Measurements from ENCODE around the gene DRD2.
"Not testable (repeated sequence)": the region's sequence is repeated elsewhere in the genome, so short reads cannot be mapped to it uniquely, and the experiment has no call there.

DRD2 gene

GRCh38 chr11:113475160-113475761 lies at the start of gene DRD2:
DRD2 (minus strand) TSS chr11:113475398; CDS start chr11:113424651, 50,747 bp downstream.
- peak; percentile 31 to 84 for DNase-seq

GRCh38 chr11:113523906-113524305 lies 48.7 kb upstream of the DRD2 start:
- not testable (repeated sequence) for DNase-seq

- no peak for DNase-seq
Measured at GRCh38 chr11:113521737-113522517, 46.7 kb upstream of the DRD2 start.

GRCh38 chr11:113519989-113520613 lies 44.9 kb upstream of the DRD2 start:
- no peak for DNase-seq

GRCh38 chr11:113518716-113519495 lies 43.7 kb upstream of the DRD2 start:
- no peak for DNase-seq

- DNase-seq: no peak
Measured at GRCh38 chr11:113517361-113517760, 42.2 kb upstream of the DRD2 start.

GRCh38 chr11:113514856-113515255 lies 39.7 kb upstream of the DRD2 start:
- DNase-seq: no peak

- no peak for DNase-seq
Measured at GRCh38 chr11:113507341-113507740, 32.1 kb upstream of the DRD2 start.

- peak in 1 of 2 experiments; percentile 58 for DNase-seq
Measured at GRCh38 chr11:113506893-113507292, 31.7 kb upstream of the DRD2 start.

GRCh38 chr11:113506461-113506860 lies 31.3 kb upstream of the DRD2 start:
- DNase-seq: peak in 1 of 2 experiments; percentile 68

GRCh38 chr11:113505541-113506375 lies 30.6 kb upstream of the DRD2 start:
- DNase-seq: peak; percentile 100

- DNase-seq: peak; percentile 94
Measured at GRCh38 chr11:113505046-113505445, 29.8 kb upstream of the DRD2 start.

GRCh38 chr11:113504586-113504985 lies 29.4 kb upstream of the DRD2 start:
- DNase-seq: peak; percentile 86 to 91

GRCh38 chr11:113504071-113504470 lies 28.9 kb upstream of the DRD2 start:
- no peak for DNase-seq

GRCh38 chr11:113497066-113497910 lies 22.1 kb upstream of the DRD2 start:
- DNase-seq: no peak

GRCh38 chr11:113496026-113496651 lies 20.9 kb upstream of the DRD2 start:
- no peak for DNase-seq

GRCh38 chr11:113494021-113494420 lies 18.8 kb upstream of the DRD2 start:
- peak; percentile 35 to 47 for DNase-seq

GRCh38 chr11:113493206-113493605 lies 18.0 kb upstream of the DRD2 start:
- DNase-seq: no peak

GRCh38 chr11:113488931-113489351 lies 13.7 kb upstream of the DRD2 start:
- peak; percentile 21 to 48 for DNase-seq

- peak in 1 of 2 experiments; percentile 56 for DNase-seq
Measured at GRCh38 chr11:113487622-113488021, 12.4 kb upstream of the DRD2 start.

- no peak for DNase-seq
Measured at GRCh38 chr11:113484223-113484622, 9.0 kb upstream of the DRD2 start.

All from NCI-H526 (cell line).